ENCODE data around the gene CBR1.
A peak's percentile ranks its signal among the peaks of the same experiment; 100 is the strongest.
"Not testable (repeated sequence)": the region's sequence is repeated elsewhere in the genome, so short reads cannot be mapped to it uniquely, and the experiment has no call there.

Gene CBR1

GRCh38 chr21:36079671-36080070 is 9.8 kb downstream of the CBR1 start:
- DNase-seq (ENCODE audit: low read depth in 2 of 2) = no peak

- DNase-seq (ENCODE audit: low read depth in 2 of 2) = no peak
Observed at GRCh38 chr21:36080386-36080785, 10.6 kb downstream of the CBR1 start.

- DNase-seq (ENCODE audit: low read depth in 2 of 2) = no peak
Observed at GRCh38 chr21:36082237-36082664, 12.4 kb downstream of the CBR1 start.

- no peak for DNase-seq (ENCODE audit: low read depth in 2 of 2)
Observed at GRCh38 chr21:36087362-36088138, 17.7 kb downstream of the CBR1 start.

- no peak for DNase-seq (ENCODE audit: low read depth in 2 of 2)
Observed at GRCh38 chr21:36089946-36090345, 20.1 kb downstream of the CBR1 start.

GRCh38 chr21:36092681-36093080 is 22.9 kb downstream of the CBR1 start:
- no peak for DNase-seq (ENCODE audit: low read depth in 2 of 2)

- no peak for DNase-seq (ENCODE audit: low read depth in 2 of 2)
Observed at GRCh38 chr21:36093512-36093911, 23.7 kb downstream of the CBR1 start.

- no peak for DNase-seq (ENCODE audit: low read depth in 2 of 2)
Observed at GRCh38 chr21:36096398-36097290, 26.8 kb downstream of the CBR1 start.

- DNase-seq (ENCODE audit: low read depth in 2 of 2) = no peak
Observed at GRCh38 chr21:36097427-36098181, 27.8 kb downstream of the CBR1 start.

GRCh38 chr21:36098182-36098532 is 28.3 kb downstream of the CBR1 start:
- DNase-seq (ENCODE audit: low read depth in 2 of 2) = no peak

GRCh38 chr21:36099000-36099399 is 29.2 kb downstream of the CBR1 start:
- DNase-seq (ENCODE audit: low read depth in 2 of 2) = no peak

- not testable (repeated sequence) for DNase-seq (ENCODE audit: low read depth in 2 of 2)
Observed at GRCh38 chr21:36099695-36100211, 29.9 kb downstream of the CBR1 start.

- DNase-seq (ENCODE audit: low read depth in 2 of 2) = no peak
Observed at GRCh38 chr21:36100971-36101641, 31.3 kb downstream of the CBR1 start.

- DNase-seq (ENCODE audit: low read depth in 2 of 2) = no peak
Observed at GRCh38 chr21:36103434-36103833, 33.6 kb downstream of the CBR1 start.

GRCh38 chr21:36104317-36105300 is 34.8 kb downstream of the CBR1 start:
- peak; percentile 34 to 42 for DNase-seq (ENCODE audit: low read depth in 2 of 2)

GRCh38 chr21:36105327-36105842 is 35.6 kb downstream of the CBR1 start:
- no peak for DNase-seq (ENCODE audit: low read depth in 2 of 2)

- DNase-seq (ENCODE audit: low read depth in 2 of 2) = no peak
Observed at GRCh38 chr21:36109868-36110267, 40.0 kb downstream of the CBR1 start.

- no peak for DNase-seq (ENCODE audit: low read depth in 2 of 2)
Observed at GRCh38 chr21:36111238-36111637, 41.4 kb downstream of the CBR1 start.

GRCh38 chr21:36113647-36114428 is 44.0 kb downstream of the CBR1 start:
- DNase-seq (ENCODE audit: low read depth in 2 of 2) = peak; percentile 43 to 45
